ENCODE measurements around the gene AQP2. TPM values are rescaled to one million over a fixed set of nuclear protein-coding genes. Genes with fewer than 3 reads are reported as not detected.
A peak's percentile ranks its signal among the peaks of the same experiment; 100 is the strongest.

The AQP2 gene
- polyA plus RNA-seq, 4 donors: 0.04 TPM; not detected in 3

DNA sequence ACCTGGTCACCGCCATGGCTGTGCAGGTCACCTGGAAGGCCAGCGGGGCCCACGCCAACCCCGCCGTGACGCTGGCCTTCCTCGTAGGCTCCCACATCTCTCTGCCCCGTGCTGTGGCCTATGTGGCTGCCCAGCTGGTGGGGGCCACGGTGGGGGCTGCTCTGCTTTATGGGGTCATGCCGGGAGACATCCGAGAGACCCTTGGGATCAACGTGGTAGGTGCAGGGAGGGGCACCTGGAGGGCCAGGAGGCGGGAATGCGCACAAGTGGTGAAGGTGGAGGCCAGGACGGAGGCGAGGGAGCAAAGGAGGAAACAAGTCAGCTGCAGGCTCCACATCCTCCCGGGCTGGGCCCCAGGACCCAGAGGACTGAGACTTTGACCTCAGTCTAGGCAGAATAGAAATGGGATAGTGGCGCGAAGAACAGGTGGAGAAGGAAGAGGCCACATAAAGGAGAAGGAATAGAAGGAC, 22.9 kb downstream of the AQP2 start:
- no peak overlapping the region for H3K27ac ChIP-seq (ENCODE audit: low read depth in 1 of 3, low read length in 2 of 3)
- H3K9me3 ChIP-seq (ENCODE audit: control insufficient read depth in 2 of 2, insufficient read depth in 1 of 2, low read depth in 1 of 2, low read length in 1 of 2): no peaks in the 10 kb centered on the region
- peaks cover 0 to 35% (median 0%) of the 10 kb centered on the region in 3 donors for H3K4me1 ChIP-seq (ENCODE audit: control insufficient read depth in 3 of 3, insufficient read depth in 2 of 3, low read depth in 1 of 3, low read length in 2 of 3)
- no peaks in the 10 kb centered on the region for H3K36me3 ChIP-seq (ENCODE audit: control insufficient read depth in 3 of 3, insufficient read depth in 2 of 3, low read depth in 1 of 3, low read length in 3 of 3)
- no peak overlapping the region for H3K4me3 ChIP-seq (ENCODE audit: low read depth in 1 of 3, low read length in 3 of 3)
- FAIRE-seq: no peak
- H3K27me3 ChIP-seq (ENCODE audit: control insufficient read depth in 3 of 3, insufficient read depth in 3 of 3, low read length in 3 of 3): peaks cover 0 to 11% (median 0%) of the 10 kb centered on the region in 3 donors
- DNase-seq: peak; percentile 66 to 68
- 57 to 78% (median 67%) methylated on average over 19 of the region's 19 CpGs for WGBS, 3 donors

DNA sequence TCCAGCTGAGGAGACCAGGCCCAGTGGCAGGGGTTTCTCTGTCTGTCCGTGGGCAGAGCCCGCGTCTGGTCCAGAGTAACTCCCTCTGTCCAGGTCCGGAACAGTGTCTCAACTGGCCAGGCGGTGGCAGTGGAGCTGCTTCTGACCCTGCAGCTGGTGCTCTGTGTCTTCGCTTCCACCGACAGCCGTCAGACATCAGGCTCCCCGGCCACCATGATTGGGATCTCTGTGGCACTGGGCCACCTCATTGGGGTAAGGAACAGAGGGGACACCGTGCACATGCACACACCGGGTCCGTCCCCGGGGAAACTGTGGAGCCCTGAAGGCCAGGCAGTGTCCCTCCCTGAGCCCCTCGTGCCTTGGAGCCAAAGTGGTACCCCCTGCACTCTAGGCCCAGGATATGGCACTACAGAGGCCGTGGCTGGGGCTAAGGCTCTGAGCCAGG, 23.7 kb downstream of the AQP2 start:
- WGBS, 3 donors: 52 to 78% (median 74%) methylated on average over 14 to 15 of the region's 15 CpGs
- no peak for FAIRE-seq
- Histone ChIP-seq H3K4me3 (ENCODE audit: low read depth in 1 of 3, low read length in 3 of 3) (no peak overlapping the region), H3K27me3 (ENCODE audit: control insufficient read depth in 3 of 3, insufficient read depth in 3 of 3, low read length in 3 of 3) (peaks cover 0 to 4% (median 0%) of the 10 kb centered on the region in 3 donors), H3K9me3 (ENCODE audit: control insufficient read depth in 2 of 2, insufficient read depth in 1 of 2, low read depth in 1 of 2, low read length in 1 of 2) (no peaks in the 10 kb centered on the region), H3K27ac (ENCODE audit: low read depth in 1 of 3, low read length in 2 of 3) (no peak overlapping the region), H3K4me1 (ENCODE audit: control insufficient read depth in 3 of 3, insufficient read depth in 2 of 3, low read depth in 1 of 3, low read length in 2 of 3) (peaks cover 0 to 35% (median 0%) of the 10 kb centered on the region in 3 donors), H3K36me3 (ENCODE audit: control insufficient read depth in 3 of 3, insufficient read depth in 2 of 3, low read depth in 1 of 3, low read length in 3 of 3) (no peaks in the 10 kb centered on the region)
- peak in 1 of 2 donors; percentile 62 for DNase-seq

DNA sequence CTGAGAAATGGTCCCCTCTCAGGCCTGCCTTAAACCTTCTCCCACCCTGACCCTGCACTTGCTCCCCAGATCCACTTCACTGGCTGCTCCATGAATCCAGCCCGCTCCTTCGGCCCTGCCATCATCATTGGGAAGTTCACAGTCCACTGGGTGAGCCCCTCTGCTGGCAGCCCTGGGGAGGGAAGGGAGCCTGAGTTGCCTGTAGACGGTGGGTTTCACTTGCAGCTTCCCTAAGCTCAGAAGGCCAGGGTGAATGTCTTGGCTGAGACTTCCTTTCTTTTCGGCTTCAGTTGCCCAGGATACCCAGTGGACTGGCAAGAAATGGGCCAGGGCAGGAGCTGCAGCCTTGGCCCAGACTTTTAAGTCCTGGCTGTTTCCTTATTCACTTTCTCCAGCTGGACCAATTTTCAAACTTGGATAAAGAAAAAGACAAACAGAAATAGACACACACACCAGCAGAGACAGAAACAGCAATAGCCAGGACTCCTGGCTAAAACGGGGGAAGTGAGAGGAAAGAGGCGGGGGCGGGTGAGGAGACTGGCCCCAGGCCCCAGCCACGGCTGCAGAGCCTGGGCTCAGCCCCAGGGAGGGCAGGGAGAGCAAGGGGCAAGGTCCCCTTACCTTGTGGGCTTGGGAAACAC, 24.3 kb downstream of the AQP2 start:
- H3K27ac ChIP-seq (ENCODE audit: low read depth in 1 of 3, low read length in 2 of 3): no peak overlapping the region
- 55 to 61% (median 57%) methylated on average over 8 of the region's 8 CpGs for WGBS, 3 donors

DNA sequence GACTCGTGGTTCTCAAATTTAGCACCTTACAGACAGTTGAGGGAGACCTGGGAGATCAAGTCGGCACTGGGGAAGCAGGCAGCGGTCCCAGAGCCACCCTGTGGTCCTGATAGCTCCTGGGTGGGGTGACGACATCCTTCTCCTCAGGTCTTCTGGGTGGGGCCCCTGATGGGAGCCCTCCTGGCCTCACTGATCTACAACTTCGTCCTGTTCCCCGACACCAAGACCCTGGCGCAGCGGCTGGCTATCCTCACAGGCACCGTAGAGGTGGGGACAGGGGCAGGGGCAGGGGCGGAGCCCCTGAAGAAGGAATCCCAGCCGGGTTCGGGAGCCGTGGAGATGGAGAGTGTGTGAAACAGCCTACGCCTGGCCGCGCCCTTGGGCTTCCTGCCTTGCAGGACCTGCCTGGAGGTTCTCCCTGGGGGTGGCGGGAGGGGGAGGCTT, 24.8 kb downstream of the AQP2 start:
- H3K27ac ChIP-seq (ENCODE audit: low read depth in 1 of 3, low read length in 2 of 3): no peak overlapping the region
- no peaks in the 10 kb centered on the region for H3K9me3 ChIP-seq (ENCODE audit: control insufficient read depth in 2 of 2, insufficient read depth in 1 of 2, low read depth in 1 of 2, low read length in 1 of 2)
- H3K27me3 ChIP-seq (ENCODE audit: control insufficient read depth in 3 of 3, insufficient read depth in 3 of 3, low read length in 3 of 3): peaks cover 0 to 3% (median 0%) of the 10 kb centered on the region in 3 donors
- H3K4me3 ChIP-seq (ENCODE audit: low read depth in 1 of 3, low read length in 3 of 3): no peak overlapping the region
- H3K4me1 ChIP-seq (ENCODE audit: control insufficient read depth in 3 of 3, insufficient read depth in 2 of 3, low read depth in 1 of 3, low read length in 2 of 3): peaks cover 0 to 35% (median 0%) of the 10 kb centered on the region in 3 donors
- DNase-seq: no peak
- FAIRE-seq: no peak
- 37 to 64% (median 52%) methylated on average over 17 of the region's 17 CpGs for WGBS, 3 donors
- no peaks in the 10 kb centered on the region for H3K36me3 ChIP-seq (ENCODE audit: control insufficient read depth in 3 of 3, insufficient read depth in 2 of 3, low read depth in 1 of 3, low read length in 3 of 3)

More for the DNA sequence above, 24.3 kb downstream of the AQP2 start:
- FAIRE-seq (no peak), DNase-seq (no peak)
- H3K4me3 ChIP-seq (ENCODE audit: low read depth in 1 of 3, low read length in 3 of 3): no peak overlapping the region
- H3K4me1 ChIP-seq (ENCODE audit: control insufficient read depth in 3 of 3, insufficient read depth in 2 of 3, low read depth in 1 of 3, low read length in 2 of 3): peaks cover 0 to 35% (median 0%) of the 10 kb centered on the region in 3 donors
- H3K27me3 ChIP-seq (ENCODE audit: control insufficient read depth in 3 of 3, insufficient read depth in 3 of 3, low read length in 3 of 3): peaks cover 0 to 3% (median 0%) of the 10 kb centered on the region in 3 donors
- no peaks in the 10 kb centered on the region for H3K9me3 ChIP-seq (ENCODE audit: control insufficient read depth in 2 of 2, insufficient read depth in 1 of 2, low read depth in 1 of 2, low read length in 1 of 2)
- H3K36me3 ChIP-seq (ENCODE audit: control insufficient read depth in 3 of 3, insufficient read depth in 2 of 3, low read depth in 1 of 3, low read length in 3 of 3): no peaks in the 10 kb centered on the region

DNA sequence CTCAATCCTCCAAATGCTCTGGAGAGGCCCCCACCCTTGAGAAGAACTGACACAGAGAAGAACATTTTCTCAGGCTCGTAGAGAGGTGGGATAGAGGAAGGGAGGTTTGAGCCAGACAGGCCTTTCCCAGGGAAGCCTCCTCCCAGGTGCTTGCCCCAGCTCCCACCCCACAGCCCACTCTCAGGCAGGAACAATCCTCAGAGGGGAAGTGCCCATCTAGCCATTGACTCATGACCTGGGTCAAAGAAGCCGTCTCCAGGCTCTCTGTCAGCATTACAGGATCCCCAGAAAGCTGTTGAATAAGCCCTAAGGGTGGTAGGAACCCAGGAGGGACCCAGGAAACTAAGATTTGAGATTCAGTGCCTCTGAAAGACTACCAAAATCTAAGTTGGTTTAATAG, 26.0 kb downstream of the AQP2 start:
- Histone ChIP-seq H3K9me3 (ENCODE audit: control insufficient read depth in 2 of 2, insufficient read depth in 1 of 2, low read depth in 1 of 2, low read length in 1 of 2) (no peaks in the 10 kb centered on the region), H3K36me3 (ENCODE audit: control insufficient read depth in 3 of 3, insufficient read depth in 2 of 3, low read depth in 1 of 3, low read length in 3 of 3) (no peaks in the 10 kb centered on the region), H3K4me1 (ENCODE audit: control insufficient read depth in 3 of 3, insufficient read depth in 2 of 3, low read depth in 1 of 3, low read length in 2 of 3) (peaks cover 0 to 35% (median 0%) of the 10 kb centered on the region in 3 donors), H3K27ac (ENCODE audit: low read depth in 1 of 3, low read length in 2 of 3) (no peak overlapping the region), H3K27me3 (ENCODE audit: control insufficient read depth in 3 of 3, insufficient read depth in 3 of 3, low read length in 3 of 3) (no peaks in the 10 kb centered on the region), H3K4me3 (ENCODE audit: low read depth in 1 of 3, low read length in 3 of 3) (no peak overlapping the region)
- no peak for FAIRE-seq
- WGBS, 3 donors: 81 to 89% (median 84%) methylated on average over 2 of the region's 2 CpGs
- DNase-seq: no peak

DNA sequence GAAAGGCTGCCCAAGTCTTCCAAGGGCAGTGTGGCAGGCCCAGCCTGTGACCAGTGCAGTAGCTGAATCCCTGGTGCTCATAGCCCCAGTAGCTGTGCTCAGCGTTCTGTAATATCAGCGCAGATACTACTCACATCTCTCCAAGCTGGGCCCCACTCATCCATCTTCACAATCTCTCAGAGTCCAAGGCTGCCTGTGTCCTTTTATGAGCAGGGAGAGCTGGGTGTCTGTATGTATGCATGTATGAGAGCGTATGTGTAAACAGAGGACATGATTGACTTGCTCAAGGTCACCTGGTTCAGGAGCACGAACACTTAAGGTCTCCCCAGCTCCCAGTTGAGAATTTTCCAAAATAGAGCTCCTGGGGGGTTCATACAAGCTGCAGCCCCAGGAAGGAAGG, 27.6 kb downstream of the AQP2 start:
- Histone ChIP-seq H3K27me3 (ENCODE audit: control insufficient read depth in 3 of 3, insufficient read depth in 3 of 3, low read length in 3 of 3) (no peaks in the 10 kb centered on the region), H3K4me1 (ENCODE audit: control insufficient read depth in 3 of 3, insufficient read depth in 2 of 3, low read depth in 1 of 3, low read length in 2 of 3) (peaks cover 0 to 33% (median 0%) of the 10 kb centered on the region in 3 donors), H3K27ac (ENCODE audit: low read depth in 1 of 3, low read length in 2 of 3) (peak overlapping the region in 1 of 3 donors; percentile 21), H3K36me3 (ENCODE audit: control insufficient read depth in 3 of 3, insufficient read depth in 2 of 3, low read depth in 1 of 3, low read length in 3 of 3) (no peaks in the 10 kb centered on the region), H3K9me3 (ENCODE audit: control insufficient read depth in 2 of 2, insufficient read depth in 1 of 2, low read depth in 1 of 2, low read length in 1 of 2) (no peaks in the 10 kb centered on the region), H3K4me3 (ENCODE audit: low read depth in 1 of 3, low read length in 3 of 3) (no peak overlapping the region)
- WGBS, 3 donors: 77 to 80% (median 79%) methylated on average over 4 of the region's 4 CpGs
- DNase-seq (no peak), FAIRE-seq (no peak)

DNA sequence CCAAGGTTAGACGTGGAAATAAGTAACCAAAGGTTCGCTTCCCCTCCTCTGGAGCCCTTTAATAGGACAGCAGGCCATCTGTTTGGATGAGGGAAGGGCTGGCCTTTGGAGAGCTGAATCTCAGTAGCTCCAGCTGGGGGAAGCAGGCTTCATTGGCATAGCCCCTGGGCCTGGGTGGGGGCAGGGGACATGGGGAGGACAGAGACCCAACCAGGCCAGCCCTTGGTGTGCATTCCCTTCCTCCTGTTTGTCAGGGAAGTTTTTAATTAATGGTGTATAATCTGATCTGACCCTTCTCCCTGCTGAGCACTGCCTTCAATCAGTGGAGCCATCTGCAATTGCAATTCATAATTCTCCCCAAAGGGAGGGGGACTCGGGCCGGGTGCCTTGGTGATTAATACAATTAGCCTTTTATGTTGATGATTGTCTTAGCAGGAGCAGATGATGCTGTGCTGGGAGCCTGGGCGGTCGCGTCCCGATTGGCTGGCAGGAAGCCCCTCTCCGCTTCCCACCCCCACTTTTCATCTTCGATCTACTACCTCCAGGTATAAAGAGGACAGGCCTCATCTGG, 28.6 kb downstream of the AQP2 start:
- Histone ChIP-seq H3K27ac (ENCODE audit: low read depth in 1 of 3, low read length in 2 of 3) (no peak overlapping the region), H3K27me3 (ENCODE audit: control insufficient read depth in 3 of 3, insufficient read depth in 3 of 3, low read length in 3 of 3) (no peaks in the 10 kb centered on the region), H3K4me3 (ENCODE audit: low read depth in 1 of 3, low read length in 3 of 3) (no peak overlapping the region), H3K9me3 (ENCODE audit: control insufficient read depth in 2 of 2, insufficient read depth in 1 of 2, low read depth in 1 of 2, low read length in 1 of 2) (no peaks in the 10 kb centered on the region), H3K4me1 (ENCODE audit: control insufficient read depth in 3 of 3, insufficient read depth in 2 of 3, low read depth in 1 of 3, low read length in 2 of 3) (peaks cover 0 to 29% (median 0%) of the 10 kb centered on the region in 3 donors), H3K36me3 (ENCODE audit: control insufficient read depth in 3 of 3, insufficient read depth in 2 of 3, low read depth in 1 of 3, low read length in 3 of 3) (no peaks in the 10 kb centered on the region)
- FAIRE-seq: no peak
- 81 to 89% (median 81%) methylated on average over 10 of the region's 10 CpGs for whole genome bisulfite sequencing, 3 donors
- no peak for DNase-seq

DNA sequence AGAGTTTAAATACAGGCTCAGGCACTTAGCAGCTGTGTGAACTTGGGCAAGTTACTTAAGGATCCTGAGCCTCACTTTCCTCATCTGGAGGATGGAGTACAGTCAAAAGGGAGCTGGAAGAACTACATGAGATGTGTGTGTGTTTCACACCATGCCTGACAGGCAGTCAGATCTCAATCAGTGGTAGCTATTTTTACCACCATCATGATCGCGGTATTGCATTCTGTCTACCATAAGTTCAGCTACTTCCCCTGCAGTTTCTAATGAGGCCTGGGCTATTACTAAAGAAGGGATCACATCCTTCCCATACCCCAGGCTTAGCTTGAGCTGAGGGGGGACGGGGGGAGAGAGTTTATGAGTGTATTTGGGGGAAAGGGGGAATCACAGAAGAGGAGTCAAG, 29.3 kb downstream of the AQP2 start:
- Histone ChIP-seq H3K9me3 (ENCODE audit: control insufficient read depth in 2 of 2, insufficient read depth in 1 of 2, low read depth in 1 of 2, low read length in 1 of 2) (no peaks in the 10 kb centered on the region), H3K27me3 (ENCODE audit: control insufficient read depth in 3 of 3, insufficient read depth in 3 of 3, low read length in 3 of 3) (no peaks in the 10 kb centered on the region), H3K4me3 (ENCODE audit: low read depth in 1 of 3, low read length in 3 of 3) (no peak overlapping the region), H3K4me1 (ENCODE audit: control insufficient read depth in 3 of 3, insufficient read depth in 2 of 3, low read depth in 1 of 3, low read length in 2 of 3) (peaks cover 0 to 28% (median 0%) of the 10 kb centered on the region in 3 donors), H3K27ac (ENCODE audit: low read depth in 1 of 3, low read length in 2 of 3) (no peak overlapping the region), H3K36me3 (ENCODE audit: control insufficient read depth in 3 of 3, insufficient read depth in 2 of 3, low read depth in 1 of 3, low read length in 3 of 3) (no peaks in the 10 kb centered on the region)
- WGBS, 3 donors: 85 to 90% (median 88%) methylated on average over 3 of the region's 3 CpGs
- no peak for FAIRE-seq
- no peak for DNase-seq
